OCI-LY7 (cell line): Measurements from ENCODE around the gene PI4K2B.

Experiments
- CTCF ChIP-seq: fragments of 200-600 bp; sonication (generic); conservative IDR thresholded peaks from 2 replicates; pipeline ENCODE4 v1.5.1; 2014; ENCODE audit warnings: mild to moderate bottlenecking, antibody characterized with exemption, low read length, moderate library complexity, mixed read lengths
- EZH2phosphoT487 ChIP-seq: fragments of 200-600 bp; sonication (generic); IDR thresholded peaks from 2 replicates; pipeline ENCODE4 v1.6.1; 2018; ENCODE audit warnings: low read depth, borderline replicate concordance, mild to moderate bottlenecking, mixed run types, antibody characterized with exemption, low read length, moderate library complexity, mixed read lengths

DNA sequence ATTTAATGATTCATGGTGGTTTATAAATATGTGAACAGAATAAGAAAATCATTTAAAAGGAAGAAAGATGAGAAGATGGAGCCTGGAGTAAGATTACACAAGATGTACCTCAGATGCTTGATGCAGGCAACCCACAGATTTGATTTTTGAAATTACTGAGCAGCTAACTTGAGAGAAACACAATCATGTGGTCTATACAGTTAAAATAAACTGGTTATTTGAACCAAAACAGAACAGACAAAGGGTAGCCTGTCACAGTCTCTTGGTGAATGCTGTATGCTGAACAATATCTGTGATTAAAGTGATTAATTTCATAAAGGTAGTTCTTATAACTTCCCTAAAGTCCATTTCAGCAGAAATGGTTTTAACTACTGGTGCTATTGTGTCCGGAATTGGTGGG lies 4.2 kb downstream of the PI4K2B start:
- TF ChIP-seq CTCF (no peak), EZH2phosphoT487 (no peak)
